ENCODE data around the gene EXOC1. TPM values are rescaled to one million over a fixed set of nuclear protein-coding genes. Genes with fewer than 3 reads are reported as not detected.

The EXOC1 gene
- polyA plus RNA-seq, 1 donor (not counting 4 experiments of a cell fraction or from before 2014, with no cell fraction given), result 32.4 TPM

DNA sequence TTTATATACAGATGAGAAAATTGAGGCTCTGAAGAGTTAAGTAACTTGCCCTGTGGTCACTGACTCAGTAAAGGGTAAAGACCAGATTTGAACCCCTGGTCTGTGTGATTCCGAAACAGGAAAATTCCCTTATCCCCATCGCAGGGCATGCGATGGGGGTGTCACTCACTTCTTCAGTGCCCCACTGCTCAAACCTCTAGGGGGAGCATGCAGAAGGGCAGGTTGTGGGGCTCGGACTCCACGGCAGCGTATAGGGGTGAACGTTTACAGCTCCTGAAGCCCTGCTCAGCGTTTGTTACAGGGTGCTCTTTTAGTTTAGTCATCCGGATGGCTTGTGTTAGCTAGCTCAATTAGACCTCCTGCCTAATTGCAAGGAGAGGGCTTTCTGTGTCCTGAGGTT lies 3.7 kb upstream of the EXOC1 start:
- no peak overlapping the region for H3K4me3 ChIP-seq (ENCODE audit: control insufficient read depth in 2 of 3, extremely low read depth in 1 of 3, insufficient read depth in 2 of 3, low read depth in 1 of 3, low read length in 3 of 3)

DNA sequence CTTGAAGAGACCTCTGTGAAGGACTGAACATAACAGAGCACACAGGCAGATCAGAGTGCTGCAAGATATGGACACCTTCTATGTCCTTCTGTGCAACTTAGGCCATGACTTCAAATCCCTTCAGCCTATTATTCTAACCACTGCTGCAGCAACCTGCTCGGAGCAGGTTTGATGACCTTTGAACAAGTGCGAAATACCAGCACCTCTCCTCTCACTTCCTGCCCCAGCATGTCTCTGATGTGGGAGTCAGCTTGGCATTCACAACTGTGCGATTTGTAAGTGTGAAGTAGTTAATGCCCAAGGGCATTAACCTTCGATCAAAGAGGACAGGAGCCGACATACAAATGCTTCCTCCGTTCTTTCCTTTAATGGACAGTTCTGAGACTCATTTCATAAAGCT lies 1.6 kb upstream of the EXOC1 start:
- peaks cover 29% of the 10 kb centered on the region for H3K79me2 ChIP-seq (ENCODE audit: control insufficient read depth, insufficient read depth, low read length)

More for the DNA sequence above, 3.7 kb upstream of the EXOC1 start:
- H2AFZ ChIP-seq (ENCODE audit: control insufficient read depth, low read length), result no peak overlapping the region
- DNase-seq (ENCODE audit: low read depth, low spot score) (no peak), FAIRE-seq (no peak)
- peaks cover 11% of the 10 kb centered on the region for H3K79me2 ChIP-seq (ENCODE audit: control insufficient read depth, insufficient read depth, low read length)
- no peaks in the 10 kb centered on the region for H3K36me3 ChIP-seq (ENCODE audit: control insufficient read depth in 2 of 2, extremely low read depth in 1 of 2, insufficient read depth in 2 of 2, low read length in 2 of 2)
- dilution Hi-C loops (cut with MboI; ENCODE audit: extremely low pct_ligation_motif_present, low sequenced_read_pairs), result no loop called here
- no peaks in the 10 kb centered on the region for H3K9me3 ChIP-seq (ENCODE audit: control insufficient read depth, low read depth, low read length)
- H3K4me1 ChIP-seq (ENCODE audit: control insufficient read depth, extremely low read depth, insufficient read depth, low read length), result peaks cover 28% of the 10 kb centered on the region
- no peaks in the 10 kb centered on the region for H4K20me1 ChIP-seq (ENCODE audit: control insufficient read depth, extremely low read depth, insufficient read depth, low read length)
- H3K9ac ChIP-seq (ENCODE audit: control insufficient read depth, extremely low read depth, insufficient read depth, low read length), result no peak overlapping the region
- H3K9me1 ChIP-seq (ENCODE audit: control insufficient read depth, extremely low read depth, insufficient read depth, low read length), result no peaks in the 10 kb centered on the region
- H3K27ac ChIP-seq (ENCODE audit: control insufficient read depth, insufficient read depth, low read length), result no peak overlapping the region
- TF ChIP-seq, protein P1, sequence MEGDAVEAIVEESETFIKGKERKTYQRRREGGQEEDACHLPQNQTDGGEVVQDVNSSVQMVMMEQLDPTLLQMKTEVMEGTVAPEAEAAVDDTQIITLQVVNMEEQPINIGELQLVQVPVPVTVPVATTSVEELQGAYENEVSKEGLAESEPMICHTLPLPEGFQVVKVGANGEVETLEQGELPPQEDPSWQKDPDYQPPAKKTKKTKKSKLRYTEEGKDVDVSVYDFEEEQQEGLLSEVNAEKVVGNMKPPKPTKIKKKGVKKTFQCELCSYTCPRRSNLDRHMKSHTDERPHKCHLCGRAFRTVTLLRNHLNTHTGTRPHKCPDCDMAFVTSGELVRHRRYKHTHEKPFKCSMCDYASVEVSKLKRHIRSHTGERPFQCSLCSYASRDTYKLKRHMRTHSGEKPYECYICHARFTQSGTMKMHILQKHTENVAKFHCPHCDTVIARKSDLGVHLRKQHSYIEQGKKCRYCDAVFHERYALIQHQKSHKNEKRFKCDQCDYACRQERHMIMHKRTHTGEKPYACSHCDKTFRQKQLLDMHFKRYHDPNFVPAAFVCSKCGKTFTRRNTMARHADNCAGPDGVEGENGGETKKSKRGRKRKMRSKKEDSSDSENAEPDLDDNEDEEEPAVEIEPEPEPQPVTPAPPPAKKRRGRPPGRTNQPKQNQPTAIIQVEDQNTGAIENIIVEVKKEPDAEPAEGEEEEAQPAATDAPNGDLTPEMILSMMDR (optimal IDR thresholded peaks at IDR 0.05 in 1 of 3, IDR thresholded peaks at IDR 0.05 in 1 of 3, conservative IDR thresholded peaks at IDR 0.05 in 1 of 3; ENCODE audit: extremely low read depth in 1 of 3, insufficient read depth in 2 of 3, low read length in 3 of 3), result no peak
- no peak for TF ChIP-seq EZH2 (IDR thresholded peaks at IDR 0.05; ENCODE audit: low read length)
- H3K4me2 ChIP-seq (ENCODE audit: control insufficient read depth, extremely low read depth, insufficient read depth, low read depth, low read length), result no peak overlapping the region
- no peaks in the 10 kb centered on the region for H3K27me3 ChIP-seq (ENCODE audit: control insufficient read depth, extremely low read depth, insufficient read depth, low read length)

More for the DNA sequence above, 1.6 kb upstream of the EXOC1 start:
- dilution Hi-C loops (cut with MboI; ENCODE audit: extremely low pct_ligation_motif_present, low sequenced_read_pairs), result no loop called here
- H3K27ac ChIP-seq (ENCODE audit: control insufficient read depth, insufficient read depth, low read length), result no peak overlapping the region
- TF ChIP-seq, protein P1 (optimal IDR thresholded peaks at IDR 0.05 in 1 of 3, IDR thresholded peaks at IDR 0.05 in 1 of 3, conservative IDR thresholded peaks at IDR 0.05 in 1 of 3; ENCODE audit: extremely low read depth in 1 of 3, insufficient read depth in 2 of 3, low read length in 3 of 3), result no peak
- TF ChIP-seq EZH2 (IDR thresholded peaks at IDR 0.05; ENCODE audit: low read length), result no peak
- no peaks in the 10 kb centered on the region for H3K36me3 ChIP-seq (ENCODE audit: control insufficient read depth in 2 of 2, extremely low read depth in 1 of 2, insufficient read depth in 2 of 2, low read length in 2 of 2)
- DNase-seq (ENCODE audit: low read depth, low spot score) (peak; percentile 85), FAIRE-seq (peak; percentile 91)
- H3K4me3 ChIP-seq (ENCODE audit: control insufficient read depth in 2 of 3, extremely low read depth in 1 of 3, insufficient read depth in 2 of 3, low read depth in 1 of 3, low read length in 3 of 3), result no peak overlapping the region
- no peaks in the 10 kb centered on the region for H4K20me1 ChIP-seq (ENCODE audit: control insufficient read depth, extremely low read depth, insufficient read depth, low read length)
- no peak overlapping the region for H2AFZ ChIP-seq (ENCODE audit: control insufficient read depth, low read length)
- H3K9me3 ChIP-seq (ENCODE audit: control insufficient read depth, low read depth, low read length), result no peaks in the 10 kb centered on the region
- H3K4me2 ChIP-seq (ENCODE audit: control insufficient read depth, extremely low read depth, insufficient read depth, low read depth, low read length), result peak overlapping the region; percentile 76
- H3K9ac ChIP-seq (ENCODE audit: control insufficient read depth, extremely low read depth, insufficient read depth, low read length), result no peak overlapping the region
- H3K9me1 ChIP-seq (ENCODE audit: control insufficient read depth, extremely low read depth, insufficient read depth, low read length), result no peaks in the 10 kb centered on the region
- peaks cover 35% of the 10 kb centered on the region for H3K4me1 ChIP-seq (ENCODE audit: control insufficient read depth, extremely low read depth, insufficient read depth, low read length)
- H3K27me3 ChIP-seq (ENCODE audit: control insufficient read depth, extremely low read depth, insufficient read depth, low read length), result no peaks in the 10 kb centered on the region
